GM18858 (cell line): ENCODE results near the gene DACT1.
"Not testable (repeated sequence)": the region's sequence is repeated elsewhere in the genome, so short reads cannot be mapped to it uniquely, and the experiment has no call there.

Experiments
- ATAC-seq: cut with Tn5 transposase; IDR thresholded peaks from one replicate; pipeline ENCODE4 v1.9.1; 2021; ENCODE audit not compliant: unreplicated experiment

Gene DACT1, protein sequence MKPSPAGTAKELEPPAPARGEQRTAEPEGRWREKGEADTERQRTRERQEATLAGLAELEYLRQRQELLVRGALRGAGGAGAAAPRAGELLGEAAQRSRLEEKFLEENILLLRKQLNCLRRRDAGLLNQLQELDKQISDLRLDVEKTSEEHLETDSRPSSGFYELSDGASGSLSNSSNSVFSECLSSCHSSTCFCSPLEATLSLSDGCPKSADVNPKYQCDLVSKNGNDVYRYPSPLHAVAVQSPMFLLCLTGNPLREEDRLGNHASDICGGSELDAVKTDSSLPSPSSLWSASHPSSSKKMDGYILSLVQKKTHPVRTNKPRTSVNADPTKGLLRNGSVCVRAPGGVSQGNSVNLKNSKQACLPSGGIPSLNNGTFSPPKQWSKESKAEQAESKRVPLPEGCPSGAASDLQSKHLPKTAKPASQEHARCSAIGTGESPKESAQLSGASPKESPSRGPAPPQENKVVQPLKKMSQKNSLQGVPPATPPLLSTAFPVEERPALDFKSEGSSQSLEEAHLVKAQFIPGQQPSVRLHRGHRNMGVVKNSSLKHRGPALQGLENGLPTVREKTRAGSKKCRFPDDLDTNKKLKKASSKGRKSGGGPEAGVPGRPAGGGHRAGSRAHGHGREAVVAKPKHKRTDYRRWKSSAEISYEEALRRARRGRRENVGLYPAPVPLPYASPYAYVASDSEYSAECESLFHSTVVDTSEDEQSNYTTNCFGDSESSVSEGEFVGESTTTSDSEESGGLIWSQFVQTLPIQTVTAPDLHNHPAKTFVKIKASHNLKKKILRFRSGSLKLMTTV

DNA sequence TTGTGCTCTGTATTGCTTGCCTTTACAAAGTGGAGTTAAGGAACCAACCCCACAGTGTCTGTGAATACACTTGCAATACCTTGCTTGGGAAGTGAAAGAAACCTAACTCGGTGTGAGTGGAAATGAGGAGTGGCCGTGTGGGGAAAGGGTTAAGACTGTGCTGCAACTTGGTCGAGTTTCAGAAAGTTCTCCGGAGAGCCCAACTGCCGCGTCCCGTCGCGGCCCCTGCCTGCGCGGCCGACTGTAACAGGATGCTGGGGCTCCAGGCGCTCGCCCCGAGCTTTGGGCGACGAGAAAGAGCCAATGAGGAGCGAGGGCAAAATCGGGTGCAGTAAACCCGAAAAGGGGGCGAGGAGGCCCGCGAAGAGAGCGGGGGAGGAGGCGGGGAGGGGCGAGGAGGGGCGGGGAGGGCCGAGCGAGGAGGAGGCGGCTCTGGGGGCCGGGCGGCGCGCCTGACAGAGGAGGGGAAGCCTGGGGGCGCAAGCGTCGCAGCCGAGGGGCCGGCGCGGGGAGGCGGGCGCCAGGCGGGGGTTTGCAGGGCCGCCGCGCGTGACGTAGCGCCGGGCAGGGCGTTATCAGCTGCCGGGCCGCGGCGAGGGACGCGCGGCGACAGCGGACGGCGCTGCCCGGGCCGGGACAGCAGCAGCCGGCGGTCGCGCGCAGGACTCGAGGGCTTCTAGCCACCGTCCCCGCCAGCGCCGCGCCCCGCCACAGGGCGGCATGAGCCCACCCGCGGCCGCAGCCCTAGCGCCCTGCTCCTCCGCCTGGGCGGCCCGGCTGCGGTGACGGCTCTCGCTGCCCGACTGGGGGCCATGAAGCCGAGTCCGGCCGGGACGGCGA, at the start of gene DACT1:
TSS of gene DACT1 (plus strand) at position 572 of the 840 bp plus-strand sequence. CDS start at position 813, 241 bp downstream.
- no peak for ATAC-seq

GRCh38 chr14:58588321-58588720, 49.4 kb upstream of the DACT1 start:
- ATAC-seq: not testable (repeated sequence)

GRCh38 chr14:58593977-58594376, 43.8 kb upstream of the DACT1 start:
- no peak for ATAC-seq

DNA sequence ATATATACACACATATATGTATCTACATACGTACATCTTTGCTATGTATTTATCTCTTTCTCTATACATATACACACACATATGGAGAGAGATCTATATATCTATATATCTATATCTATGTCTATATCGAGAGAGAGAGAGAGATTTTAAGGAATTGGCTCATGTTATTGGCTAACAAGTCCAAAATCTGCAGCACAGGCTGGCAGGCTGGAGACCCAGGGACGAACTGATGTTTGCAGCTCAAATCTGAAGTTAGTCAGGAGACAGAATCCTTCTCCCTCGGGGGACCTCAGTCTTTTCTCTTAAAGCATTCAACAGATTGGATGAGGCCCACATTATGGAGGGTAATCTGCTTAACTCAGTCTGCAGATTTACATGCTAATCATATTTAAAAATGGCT, 40.7 kb upstream of the DACT1 start:
- no peak for ATAC-seq

- ATAC-seq: no peak
Observed at GRCh38 chr14:58598028-58598803, 39.5 kb upstream of the DACT1 start.

DNA sequence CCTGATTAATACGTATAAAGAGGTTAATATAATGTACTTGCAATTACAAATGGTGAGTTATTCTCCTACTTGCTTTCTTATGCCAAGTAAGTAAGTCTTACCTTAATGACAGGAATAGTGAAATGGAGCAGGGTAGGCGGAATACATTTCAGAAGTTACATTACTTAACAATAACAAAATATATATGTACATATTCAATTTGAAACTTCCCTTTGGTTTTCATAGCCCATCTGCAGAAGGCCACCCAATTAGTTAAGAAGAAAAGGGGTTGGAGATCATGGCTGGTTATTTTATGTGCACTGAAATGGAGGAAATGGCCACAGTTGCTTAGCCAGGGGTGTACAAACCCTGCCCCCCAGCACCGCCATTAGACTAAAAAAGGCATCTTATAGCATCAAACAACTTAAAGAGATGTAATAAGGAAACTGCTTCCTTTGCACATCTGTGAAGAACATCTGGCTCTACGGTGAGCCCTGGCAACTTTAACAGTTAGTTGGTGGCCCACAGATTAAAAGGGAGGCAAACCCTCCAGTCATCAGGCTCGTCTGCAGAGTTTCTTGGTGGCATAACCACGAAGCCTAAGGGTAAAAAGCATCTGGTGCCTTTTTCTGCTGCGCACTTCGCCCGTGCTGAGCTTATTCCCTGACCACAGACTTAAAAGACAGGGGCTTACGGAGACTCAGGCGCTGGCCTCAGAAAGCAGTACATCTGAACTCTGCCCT, 38.8 kb upstream of the DACT1 start:
- ATAC-seq: no peak

DNA sequence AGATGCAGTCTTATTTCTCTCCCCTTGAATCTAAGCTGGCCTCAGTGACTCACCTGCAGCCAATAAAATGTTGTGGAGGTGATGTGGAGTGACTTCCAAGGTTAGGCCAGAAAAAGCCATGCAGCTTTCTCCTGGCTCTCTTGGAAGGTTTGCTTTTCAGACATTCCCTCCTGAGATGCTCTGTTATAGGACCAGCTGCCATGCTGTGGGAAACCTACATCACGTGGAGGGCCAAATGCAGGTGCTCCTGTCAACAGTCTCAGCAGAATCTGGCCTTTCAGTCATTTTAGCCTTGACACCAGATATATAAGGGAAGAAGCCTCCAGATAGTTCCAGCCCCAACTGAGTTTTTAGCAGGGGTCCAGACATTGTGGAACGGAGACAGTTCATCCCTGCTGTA, 38.1 kb upstream of the DACT1 start:
- no peak for ATAC-seq

GRCh38 chr14:58605465-58605864, 32.3 kb upstream of the DACT1 start:
- ATAC-seq: no peak

- ATAC-seq: no peak
Observed at GRCh38 chr14:58607131-58607951, 30.4 kb upstream of the DACT1 start.

DNA sequence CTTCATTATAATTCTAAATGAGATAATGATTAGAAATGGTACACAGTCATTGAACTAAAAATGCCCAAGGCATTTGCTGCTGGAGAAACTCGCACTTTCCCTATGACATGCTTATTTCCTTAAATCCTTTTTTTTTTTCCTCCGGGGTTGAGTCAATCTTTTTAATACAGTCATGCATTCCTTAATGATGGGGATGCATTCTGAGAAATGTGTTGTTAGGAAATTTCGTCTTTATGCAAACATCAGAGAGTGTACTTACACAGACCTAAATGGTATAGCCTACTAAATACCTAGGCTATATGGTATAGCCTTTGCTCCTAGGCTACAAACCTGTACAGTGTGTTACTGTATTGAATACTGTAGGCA, 29.8 kb upstream of the DACT1 start:
- ATAC-seq: no peak

- no peak for ATAC-seq
Observed at GRCh38 chr14:58617619-58618018, 20.1 kb upstream of the DACT1 start.

DNA sequence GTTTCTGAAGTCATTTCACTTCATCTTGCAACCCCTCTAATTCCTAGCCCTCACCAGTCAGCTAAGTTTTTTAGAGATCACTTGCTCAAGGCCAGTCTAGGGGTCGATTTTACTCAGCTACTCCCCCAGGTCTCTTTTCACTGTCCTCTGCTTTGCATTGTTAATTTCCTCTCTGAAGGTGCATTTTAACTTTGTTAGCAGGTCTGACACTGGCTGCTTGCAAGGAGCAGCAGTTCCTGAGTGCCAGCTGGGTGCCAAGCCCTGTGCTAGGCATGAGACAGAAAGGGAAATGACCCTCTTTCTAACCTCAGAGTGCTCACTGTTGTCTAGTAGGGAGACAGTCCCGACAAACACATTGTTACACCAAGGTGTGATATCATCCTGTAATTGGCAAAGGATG, 17.8 kb upstream of the DACT1 start:
- ATAC-seq: no peak

DNA sequence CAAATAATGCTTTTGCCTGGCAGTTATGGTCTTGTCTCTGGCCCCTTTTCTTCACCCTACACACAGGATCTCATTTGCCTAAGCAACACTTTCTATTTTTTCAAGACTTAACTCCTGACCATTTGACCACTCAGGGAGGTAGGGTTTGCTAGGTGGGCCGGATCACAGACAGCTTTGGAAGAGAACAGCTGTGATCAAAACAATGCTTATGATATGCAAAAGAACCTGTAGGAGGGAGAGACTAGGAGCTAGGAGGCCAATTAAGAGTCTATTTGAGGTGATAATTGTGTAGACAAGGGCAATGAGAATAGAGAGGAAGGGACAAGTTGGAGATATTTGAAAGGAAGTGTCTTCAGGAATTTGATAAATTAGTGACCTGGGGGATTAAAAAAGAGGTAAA, 12.3 kb upstream of the DACT1 start:
- no peak for ATAC-seq

- no peak for ATAC-seq
Observed at GRCh38 chr14:58626431-58626831, 11.3 kb upstream of the DACT1 start.

- no peak for ATAC-seq
Observed at GRCh38 chr14:58628406-58628805, 9.4 kb upstream of the DACT1 start.

DNA sequence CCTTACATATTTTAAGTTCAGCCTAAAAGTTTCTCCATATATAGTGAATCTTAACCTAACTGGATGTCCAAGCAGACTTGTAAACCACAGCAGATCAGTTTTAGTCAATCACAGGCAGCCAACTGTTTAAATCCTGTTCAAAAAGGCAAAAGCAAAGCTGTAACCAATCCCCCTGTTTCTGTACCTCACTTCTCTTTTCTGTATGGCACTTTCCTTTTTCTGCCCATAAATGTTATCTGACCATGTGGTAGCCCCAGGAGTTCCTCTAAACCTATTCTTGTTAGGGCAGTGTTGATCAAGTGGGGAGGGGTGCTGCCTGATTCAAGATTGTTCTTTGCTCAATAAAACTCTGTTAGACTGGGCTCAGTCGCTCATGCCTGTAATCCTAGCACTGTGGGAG, 8.5 kb upstream of the DACT1 start:
- no peak for ATAC-seq

- no peak for ATAC-seq
Observed at GRCh38 chr14:58631732-58632131, 6.0 kb upstream of the DACT1 start.

GRCh38 chr14:58633831-58634230, 3.9 kb upstream of the DACT1 start:
- ATAC-seq: no peak

GRCh38 chr14:58634406-58635090, 3.2 kb upstream of the DACT1 start:
- ATAC-seq: no peak
